Hepatocyte (in vitro differentiated cells): ENCODE data around the gene NEUROG1. TPM values are rescaled to one million over a fixed set of nuclear protein-coding genes. Genes with fewer than 3 reads are reported as not detected.

Experiments
- DNase-seq: peaks from one replicate; pipeline ENCODE4 v3.0.0-alpha.2; 2016; ENCODE audit warnings: low spot score
- H2AFZ ChIP-seq: fragments of 200-600 bp; sonication (generic); 2 replicates; pipeline ENCODE4 v1.6.0; 2016; ENCODE audit warnings: antibody characterized with exemption, mild to moderate bottlenecking
- H3K27ac ChIP-seq: fragments of 200-600 bp; sonication (generic); 2 replicates; pipeline ENCODE4 v1.5.1; 2016; ENCODE audit warnings: mild to moderate bottlenecking
- H3K27me3 ChIP-seq: fragments of 200-600 bp; sonication (generic); 2 replicates; pipeline ENCODE4 v1.6.1; 2016
- H3K36me3 ChIP-seq: fragments of 200-600 bp; sonication (generic); replicated peaks from 2 replicates; pipeline ENCODE4 v1.5.1; 2016; ENCODE audit warnings: low read depth; ENCODE audit not compliant: insufficient read depth
- H3K4me1 ChIP-seq: fragments of 200-600 bp; sonication (generic); 2 replicates; pipeline ENCODE4 v1.5.1; 2016; ENCODE audit warnings: mild to moderate bottlenecking, moderate library complexity; ENCODE audit not compliant: insufficient read depth
- H3K4me2 ChIP-seq: fragments of 200-600 bp; sonication (generic); 2 replicates; pipeline ENCODE4 v1.6.0; 2016
- H3K4me3 ChIP-seq: fragments of 200-600 bp; sonication (generic); 2 replicates; pipeline ENCODE4 v1.5.1; 2016; ENCODE audit warnings: mild to moderate bottlenecking
- H3K79me2 ChIP-seq: fragments of 200-600 bp; sonication (generic); 2 replicates; pipeline ENCODE4 v1.6.0; 2017; ENCODE audit warnings: mild to moderate bottlenecking
- H3K9me2 ChIP-seq: fragments of 200-600 bp; sonication (generic); replicated peaks from 2 replicates; pipeline ENCODE4 v1.6.0; 2017; ENCODE audit warnings: mild to moderate bottlenecking; ENCODE audit not compliant: insufficient read depth
- H3K9me3 ChIP-seq: fragments of 200-600 bp; sonication (generic); 2 replicates; pipeline ENCODE4 v1.5.1; 2016; ENCODE audit warnings: low read depth, mild to moderate bottlenecking
- H4K20me1 ChIP-seq: fragments of 200-600 bp; sonication (generic); 2 replicates; pipeline ENCODE4 v1.6.0; 2016; ENCODE audit warnings: mild to moderate bottlenecking; ENCODE audit not compliant: insufficient read depth, poor library complexity, severe bottlenecking
- CTCF ChIP-seq: fragments of 200-600 bp; sonication (generic); IDR thresholded peaks from 2 replicates; pipeline ENCODE4 v1.5.1; 2016; ENCODE audit warnings: antibody characterized with exemption, mild to moderate bottlenecking; ENCODE audit not compliant: poor library complexity
- EZH2 ChIP-seq: fragments of 200-600 bp; sonication (generic); IDR thresholded peaks from 2 replicates; pipeline ENCODE4 v1.6.1; 2016; ENCODE audit warnings: antibody characterized with exemption, mild to moderate bottlenecking, borderline replicate concordance
- EZH2phosphoT487 ChIP-seq: fragments of 200-600 bp; sonication (generic); IDR thresholded peaks from one replicate; pipeline ENCODE4 v1.6.1; 2018; ENCODE audit warnings: antibody characterized with exemption, mild to moderate bottlenecking, low read depth, moderate library complexity; ENCODE audit not compliant: unreplicated experiment, severe bottlenecking
- WGBS: methylation state at CpG from one replicate; pipeline ENCODE4 v1.1.6; 2016; ENCODE audit warnings: low lambda C conversion rate; ENCODE audit errors: missing lambda C conversion rate; 5-methylcytosine and 5-hydroxymethylcytosine counted together
- polyA plus RNA-seq: library from polyadenylated mRNA; unstranded; fragments of >200 nt; fragmentation: Nextera tagmentation; extraction: Ambion mirVana; gene quantifications from 2 replicates; pipeline ENCODE4 v1.2.1, GENCODE V29; 2016
- total RNA-seq: library from RNA; depleted of rRNA; stranded (reverse); fragments of >200 nt; gene quantifications from 2 replicates; pipeline ENCODE4 v1.2.3, GENCODE V29; 2014

NEUROG1 gene
- total and polyA plus RNA-seq, 2 experiments from 2014 or later, result not detected

- Histone ChIP-seq H3K9me3 (no peaks in the 10 kb centered on the region), H3K4me3 (no peak overlapping the region), H4K20me1 (no peaks in the 10 kb centered on the region), H3K27me3 (no peaks in the 10 kb centered on the region), H3K36me3 (no peaks in the 10 kb centered on the region), H3K4me1 (peaks cover 4% of the 10 kb centered on the region), H3K9me2 (no peaks in the 10 kb centered on the region), H2AFZ (no peak overlapping the region), H3K27ac (no peak overlapping the region), H3K79me2 (no peaks in the 10 kb centered on the region), H3K4me2 (no peak overlapping the region)
- DNase-seq, result no peak
- WGBS, result 73% methylated on average over 6 of the region's 6 CpGs
- TF ChIP-seq EZH2 (no peak), CTCF (no peak), EZH2phosphoT487 (no peak)
These were observed 29.5 kb upstream of the NEUROG1 start for GRCh38 chr5:135565266-135565665.

GRCh38 chr5:135564331-135564730 is 28.6 kb upstream of the NEUROG1 start:
- no peak for TF ChIP-seq EZH2phosphoT487
- no peak for TF ChIP-seq EZH2
- no peak for TF ChIP-seq CTCF

GRCh38 chr5:135561266-135561665 is 25.5 kb upstream of the NEUROG1 start:
- TF ChIP-seq CTCF, result no peak
- no peak for TF ChIP-seq EZH2phosphoT487
- no peak for TF ChIP-seq EZH2
- peaks cover 26% of the 10 kb centered on the region for H3K27me3 ChIP-seq
- H4K20me1 ChIP-seq, result no peaks in the 10 kb centered on the region
- peak overlapping the region; percentile 22 for H2AFZ ChIP-seq
- no peak overlapping the region for H3K27ac ChIP-seq
- H3K9me3 ChIP-seq, result no peaks in the 10 kb centered on the region
- 91% methylated on average over 6 of the region's 6 CpGs for WGBS
- H3K4me3 ChIP-seq, result no peak overlapping the region
- H3K4me2 ChIP-seq, result no peak overlapping the region
- H3K79me2 ChIP-seq, result no peaks in the 10 kb centered on the region
- no peak for DNase-seq
- no peaks in the 10 kb centered on the region for H3K9me2 ChIP-seq
- H3K4me1 ChIP-seq, result peaks cover 4% of the 10 kb centered on the region
- H3K36me3 ChIP-seq, result no peaks in the 10 kb centered on the region

More at GRCh38 chr5:135564331-135564730, 28.6 kb upstream of the NEUROG1 start:
- no peaks in the 10 kb centered on the region for H3K36me3 ChIP-seq
- H3K27me3 ChIP-seq, result no peaks in the 10 kb centered on the region
- no peak overlapping the region for H3K4me2 ChIP-seq
- no peaks in the 10 kb centered on the region for H3K9me2 ChIP-seq
- WGBS, result 72% methylated on average over 5 of the region's 5 CpGs
- no peak overlapping the region for H2AFZ ChIP-seq
- peaks cover 4% of the 10 kb centered on the region for H3K4me1 ChIP-seq
- H3K79me2 ChIP-seq, result no peaks in the 10 kb centered on the region
- H3K9me3 ChIP-seq, result no peaks in the 10 kb centered on the region
- no peak for DNase-seq
- no peak overlapping the region for H3K27ac ChIP-seq
- no peak overlapping the region for H3K4me3 ChIP-seq
- no peaks in the 10 kb centered on the region for H4K20me1 ChIP-seq

GRCh38 chr5:135560858-135561257 is 25.1 kb upstream of the NEUROG1 start:
- H3K27ac ChIP-seq, result no peak overlapping the region
- no peak overlapping the region for H3K4me3 ChIP-seq
- no peaks in the 10 kb centered on the region for H3K9me3 ChIP-seq
- no peak overlapping the region for H3K4me2 ChIP-seq
- no peaks in the 10 kb centered on the region for H3K36me3 ChIP-seq
- no peaks in the 10 kb centered on the region for H3K79me2 ChIP-seq
- H2AFZ ChIP-seq, result peak overlapping the region; percentile 22
- H3K9me2 ChIP-seq, result no peaks in the 10 kb centered on the region
- H4K20me1 ChIP-seq, result no peaks in the 10 kb centered on the region
- peaks cover 4% of the 10 kb centered on the region for H3K4me1 ChIP-seq
- TF ChIP-seq EZH2phosphoT487 (no peak), EZH2 (no peak), CTCF (peak; percentile 96)
- peak; percentile 94 for DNase-seq
- 12% methylated on average over 14 of the region's 14 CpGs for WGBS
- peaks cover 30% of the 10 kb centered on the region for H3K27me3 ChIP-seq
